OCI-LY7 (cell line): ENCODE data around the gene MAML3. TPM values are rescaled to one million over a fixed set of nuclear protein-coding genes. Genes with fewer than 3 reads are reported as not detected.

Experiments used
- BruUV-seq: library from RNA; stranded (reverse); fragments of 400-500 nt; replicated peaks from 2 replicates; lab custom pipeline; 2021; lab: Mats Ljungman, UMichigan
- CTCF ChIA-PET: fragments of 300-600 bp; sonication (Branson Sonifier 250); formaldehyde crosslinking; loops from one replicate; lab custom pipeline; 2022; ENCODE audit warnings: antibody characterized with exemption; ENCODE audit not compliant: unreplicated experiment; lab: Charles Lee
- POLR2A ChIA-PET: fragments of 300-600 bp; sonication (Branson Sonifier 250); formaldehyde crosslinking; loops from one replicate; lab custom pipeline; 2022; ENCODE audit warnings: antibody characterized with exemption; lab: Charles Lee
- DNase-seq: peaks from one replicate; pipeline ENCODE4 v3.0.0-alpha.2; 2015; ENCODE audit warnings: low spot score
- H2AFZ ChIP-seq: fragments of 200-600 bp; sonication (generic), shearing (Covaris generic); 2 replicates; pipeline ENCODE4 v1.6.1; 2014; ENCODE audit warnings: mild to moderate bottlenecking, antibody characterized with exemption, low read length, moderate library complexity
- H3K27ac ChIP-seq: fragments of 200-600 bp; sonication (generic); 2 replicates; pipeline ENCODE4 v1.5.1; 2014; ENCODE audit warnings: mixed run types, low read depth, mild to moderate bottlenecking, moderate library complexity, low read length, inconsistent platforms; ENCODE audit not compliant: poor library complexity, severe bottlenecking
- H3K36me3 ChIP-seq: fragments of 200-600 bp; sonication (generic); 2 replicates; pipeline ENCODE4 v1.6.1; 2014; ENCODE audit warnings: mild to moderate bottlenecking, antibody characterized with exemption, low read length, moderate library complexity, mixed read lengths; ENCODE audit not compliant: insufficient read depth
- H3K4me1 ChIP-seq: fragments of 200-600 bp; sonication (generic); 2 replicates; pipeline ENCODE4 v1.5.1; 2014; ENCODE audit warnings: mild to moderate bottlenecking, low read length; ENCODE audit not compliant: insufficient read depth, poor library complexity, severe bottlenecking
- H3K4me2 ChIP-seq: fragments of 200-600 bp; sonication (generic); 2 replicates; pipeline ENCODE4 v1.6.1; 2014; ENCODE audit warnings: mild to moderate bottlenecking, low read length
- H3K4me3 ChIP-seq: fragments of 200-600 bp; sonication (generic); 2 replicates; pipeline ENCODE4 v1.5.1; 2014; ENCODE audit warnings: mild to moderate bottlenecking, low read depth, low read length; ENCODE audit not compliant: poor library complexity, severe bottlenecking
- H3K79me2 ChIP-seq: fragments of 200-600 bp; sonication (generic); 2 replicates; pipeline ENCODE4 v1.6.1; 2016; ENCODE audit warnings: low read depth, mild to moderate bottlenecking, low read length, moderate library complexity, mixed read lengths; ENCODE audit not compliant: insufficient read depth
- H3K9me2 ChIP-seq: fragments of 200-600 bp; sonication (generic); 2 replicates; pipeline ENCODE4 v1.6.1; 2016; ENCODE audit warnings: mild to moderate bottlenecking, low read length, mixed read lengths; ENCODE audit not compliant: insufficient read depth
- H3K9me3 ChIP-seq: fragments of 200-600 bp; sonication (generic); 2 replicates; pipeline ENCODE4 v1.6.1; 2014; ENCODE audit warnings: mild to moderate bottlenecking, mixed run types, low read length, mixed read lengths
- H4K20me1 ChIP-seq: fragments of 200-600 bp; sonication (generic); 2 replicates; pipeline ENCODE4 v1.6.1; 2014; ENCODE audit warnings: mild to moderate bottlenecking, antibody characterized with exemption, low read length, moderate library complexity, mixed read lengths; ENCODE audit not compliant: insufficient read depth
- EZH2phosphoT487 ChIP-seq: fragments of 200-600 bp; sonication (generic); IDR thresholded peaks from 2 replicates; pipeline ENCODE4 v1.6.1; 2018; ENCODE audit warnings: low read depth, borderline replicate concordance, mild to moderate bottlenecking, mixed run types, antibody characterized with exemption, low read length, moderate library complexity, mixed read lengths
- intact Hi-C: fragments of 100-400 bp; cut with micrococcal nuclease; formaldehyde crosslinking; loops from one replicate; pipeline ENCODE4 v1.10.0; 2022; ENCODE audit not compliant: unreplicated experiment
- total RNA-seq, 2 experiments: library from RNA; depleted of rRNA in 1 of 2; stranded (reverse); fragments of >200 nt in 1 of 2; shearing (Covaris generic) in 1 of 2; gene quantifications; 2 replicates each; pipeline ENCODE4 v1.2.3, GENCODE V29; 2014 to 2022
- TF ChIP-seq, protein P1 (sequence below): fragments of 200-600 bp; sonication (generic); conservative IDR thresholded peaks from 2 replicates; pipeline ENCODE4 v1.5.1; 2014; ENCODE audit warnings: mild to moderate bottlenecking, antibody characterized with exemption, low read length, moderate library complexity, mixed read lengths

Gene MAML3
- total RNA-seq, 2 experiments from 2014 or later, result 0.80 to 1.2 TPM

DNA sequence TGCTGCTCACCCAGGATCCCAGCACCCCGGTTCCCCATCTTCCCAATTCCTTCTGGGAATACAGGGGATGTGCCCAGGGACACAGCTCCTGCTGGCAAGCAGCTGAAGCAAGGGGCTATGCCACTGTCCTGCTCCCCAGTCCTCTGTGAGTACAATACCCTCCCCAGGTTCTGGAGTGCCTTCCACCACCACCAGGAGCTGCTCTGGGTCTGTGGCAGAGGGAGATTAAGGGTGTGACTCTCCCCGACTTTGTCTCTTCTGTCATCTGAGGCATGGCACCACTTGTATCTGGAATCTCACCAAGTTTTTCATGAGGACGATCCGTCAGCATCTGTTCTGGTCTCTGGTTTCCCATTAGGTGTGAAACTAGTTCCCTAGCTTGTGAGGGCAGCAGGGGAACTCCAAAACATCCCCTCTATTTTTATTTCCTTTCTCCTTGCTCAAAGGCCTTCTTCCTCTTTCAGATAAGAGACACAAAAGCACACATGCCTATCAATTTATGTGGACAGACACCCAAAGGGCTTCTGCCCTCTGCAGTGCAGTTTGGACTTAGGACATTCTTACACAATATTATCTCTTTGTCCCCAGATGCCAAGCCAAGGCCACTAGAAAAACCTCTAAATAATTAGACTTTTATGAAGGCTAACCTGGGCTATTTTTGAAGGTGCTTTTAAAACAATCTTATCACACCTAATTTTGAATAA, 461.5 kb downstream of the MAML3 start:
- Histone ChIP-seq H3K4me2 (no peak overlapping the region), H3K79me2 (no peaks in the 10 kb centered on the region), H3K9me2 (no peaks in the 10 kb centered on the region), H3K27ac (no peak overlapping the region), H3K9me3 (no peaks in the 10 kb centered on the region), H4K20me1 (no peaks in the 10 kb centered on the region), H2AFZ (no peak overlapping the region), H3K36me3 (peaks cover 4% of the 10 kb centered on the region; the same call in 1 of the 2 replicates), H3K4me1 (no peaks in the 10 kb centered on the region), H3K4me3 (no peak overlapping the region)
- ChIA-PET POLR2A (no interaction called here), CTCF (no interaction called here)
- intact Hi-C loops, result no loop called here
- no TSS peak for BruUV-seq
- TF ChIP-seq, protein P1, sequence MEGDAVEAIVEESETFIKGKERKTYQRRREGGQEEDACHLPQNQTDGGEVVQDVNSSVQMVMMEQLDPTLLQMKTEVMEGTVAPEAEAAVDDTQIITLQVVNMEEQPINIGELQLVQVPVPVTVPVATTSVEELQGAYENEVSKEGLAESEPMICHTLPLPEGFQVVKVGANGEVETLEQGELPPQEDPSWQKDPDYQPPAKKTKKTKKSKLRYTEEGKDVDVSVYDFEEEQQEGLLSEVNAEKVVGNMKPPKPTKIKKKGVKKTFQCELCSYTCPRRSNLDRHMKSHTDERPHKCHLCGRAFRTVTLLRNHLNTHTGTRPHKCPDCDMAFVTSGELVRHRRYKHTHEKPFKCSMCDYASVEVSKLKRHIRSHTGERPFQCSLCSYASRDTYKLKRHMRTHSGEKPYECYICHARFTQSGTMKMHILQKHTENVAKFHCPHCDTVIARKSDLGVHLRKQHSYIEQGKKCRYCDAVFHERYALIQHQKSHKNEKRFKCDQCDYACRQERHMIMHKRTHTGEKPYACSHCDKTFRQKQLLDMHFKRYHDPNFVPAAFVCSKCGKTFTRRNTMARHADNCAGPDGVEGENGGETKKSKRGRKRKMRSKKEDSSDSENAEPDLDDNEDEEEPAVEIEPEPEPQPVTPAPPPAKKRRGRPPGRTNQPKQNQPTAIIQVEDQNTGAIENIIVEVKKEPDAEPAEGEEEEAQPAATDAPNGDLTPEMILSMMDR, result no peak
- TF ChIP-seq EZH2phosphoT487, result no peak
- no peak for DNase-seq

DNA sequence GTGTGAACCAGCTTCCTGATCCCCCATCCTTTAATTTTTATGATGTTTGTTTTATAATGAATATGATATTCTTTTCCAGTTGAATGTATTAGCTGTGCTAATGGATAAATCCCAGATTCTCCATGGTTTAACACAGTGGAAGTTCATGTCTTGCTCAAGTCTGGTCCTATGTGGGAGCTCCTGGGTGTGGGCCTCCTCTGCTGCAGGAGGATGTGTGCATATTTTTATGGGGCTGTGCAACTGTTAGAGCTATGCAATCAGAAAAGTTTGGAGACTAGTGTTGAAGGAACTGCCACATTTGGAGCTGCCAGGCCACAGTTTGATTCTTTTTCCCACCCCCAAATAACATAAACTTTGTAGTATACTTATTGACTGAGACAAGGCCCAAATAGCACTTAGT, 463.6 kb downstream of the MAML3 start:
- Histone ChIP-seq H3K4me3 (no peak overlapping the region), H4K20me1 (no peaks in the 10 kb centered on the region), H3K9me3 (no peaks in the 10 kb centered on the region), H3K79me2 (no peaks in the 10 kb centered on the region), H3K4me1 (no peaks in the 10 kb centered on the region), H3K9me2 (no peaks in the 10 kb centered on the region), H3K36me3 (no peaks in the 10 kb centered on the region), H2AFZ (no peak overlapping the region), H3K27ac (no peak overlapping the region), H3K4me2 (no peak overlapping the region)
- intact Hi-C loops, result no loop called here
- CTCF ChIA-PET, result no interaction called here
- BruUV-seq, result no TSS peak
- TF ChIP-seq, protein P1, result no peak
- TF ChIP-seq EZH2phosphoT487, result no peak
- POLR2A ChIA-PET, result no interaction called here
- DNase-seq, result no peak

DNA sequence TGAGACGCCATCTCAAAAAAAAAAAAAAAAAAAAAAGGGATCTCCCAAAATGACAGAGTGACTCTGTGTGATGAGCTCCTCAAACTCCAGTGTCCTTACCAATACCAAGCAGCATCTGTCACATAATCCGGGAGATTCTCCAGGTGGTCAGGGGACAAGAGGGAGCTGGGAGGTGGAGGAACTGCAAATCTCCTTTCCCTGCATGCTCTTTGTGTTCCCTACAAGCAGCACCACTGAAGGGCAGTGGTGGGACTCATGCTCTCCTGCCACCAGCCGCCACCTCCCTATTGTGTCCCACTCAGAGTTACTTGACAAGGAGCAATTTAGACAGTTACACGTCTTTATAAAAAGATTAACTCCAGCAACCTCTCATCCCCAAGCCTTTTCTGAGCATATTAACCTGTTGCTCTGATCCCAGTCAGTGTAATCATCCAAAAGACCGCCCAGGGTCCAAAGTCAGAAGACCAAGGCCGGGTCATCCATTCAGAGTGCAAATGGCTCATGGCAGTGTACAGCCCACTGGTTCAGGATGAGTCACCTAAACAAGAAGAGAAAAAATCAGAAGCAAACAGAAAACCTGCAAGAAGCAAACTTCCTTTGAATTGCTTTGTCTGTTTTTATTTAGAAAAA, 464.8 kb downstream of the MAML3 start:
- ChIA-PET CTCF (no interaction called here), POLR2A (no interaction called here)
- Histone ChIP-seq H3K27ac (no peak overlapping the region), H3K79me2 (no peaks in the 10 kb centered on the region), H3K36me3 (no peaks in the 10 kb centered on the region), H4K20me1 (no peaks in the 10 kb centered on the region), H3K9me2 (no peaks in the 10 kb centered on the region), H3K9me3 (no peaks in the 10 kb centered on the region), H3K4me3 (no peak overlapping the region), H3K4me1 (no peaks in the 10 kb centered on the region), H2AFZ (no peak overlapping the region), H3K4me2 (no peak overlapping the region)
- intact Hi-C loops, result no loop called here
- TF ChIP-seq, protein P1, result no peak
- no peak for TF ChIP-seq EZH2phosphoT487
- DNase-seq, result no peak
- BruUV-seq, result no TSS peak
